Activated naive CD4-positive, alpha-beta T cell treated with anti-CD3 and anti-CD28 coated beads for 36 hours (primary cell): ENCODE results near the gene PTPRM. TPM values are rescaled to one million over a fixed set of nuclear protein-coding genes. Genes with fewer than 3 reads are reported as not detected.

Source experiments
- CTCF ChIA-PET: fragments of 350-600 bp; sonication (Branson Sonifier 250); formaldehyde crosslinking; loops from one replicate; lab custom pipeline; 2021; ENCODE audit warnings: antibody characterized with exemption; lab: Charles Lee
- DNase-seq: peaks from one replicate; pipeline ENCODE4 v3.0.0-alpha.2; 2020
- H3K27ac Mint-ChIP-seq: one replicate; pipeline ENCODE4 v1.8.0; 2021; ENCODE audit warnings: mild to moderate bottlenecking, mixed read lengths
- H3K27me3 Mint-ChIP-seq: one replicate; pipeline ENCODE4 v1.8.0; 2021; ENCODE audit warnings: low read depth, mixed read lengths
- H3K36me3 Mint-ChIP-seq: one replicate; pipeline ENCODE4 v1.8.0; 2021; ENCODE audit warnings: low read depth, mixed read lengths
- H3K4me1 Mint-ChIP-seq: one replicate; pipeline ENCODE4 v1.8.0; 2021; ENCODE audit warnings: low read depth, mixed read lengths
- H3K4me3 Mint-ChIP-seq: one replicate; pipeline ENCODE4 v1.8.0; 2021; ENCODE audit warnings: mild to moderate bottlenecking, moderate library complexity, mixed read lengths
- H3K9me3 Mint-ChIP-seq: one replicate; pipeline ENCODE4 v1.8.0; 2021; ENCODE audit warnings: mixed read lengths
- intact Hi-C: fragments of 100-400 bp; cut with micrococcal nuclease; formaldehyde crosslinking; loops from one replicate; pipeline ENCODE4 v1.15.1; 2023
- total RNA-seq, 2 experiments: library from RNA; stranded (reverse); gene quantifications; one replicate each; pipeline ENCODE4 v1.2.3, GENCODE V29; 2021

The PTPRM gene
- total RNA-seq, 2 experiments from 2014 or later: 4.3 to 6.1 TPM

- no peak for DNase-seq
- no peaks in the 10 kb centered on the region for H3K9me3 Mint-ChIP-seq
- intact Hi-C loops: no loop called here
- H3K36me3 Mint-ChIP-seq: no peaks in the 10 kb centered on the region
- no peaks in the 10 kb centered on the region for H3K4me1 Mint-ChIP-seq
- CTCF ChIA-PET: interaction anchor here (0.6 kb wide), 1 partner anchor 300 kb away, joined by 3 read pairs; no protein-coding TSS in a partner anchor
- H3K27me3 Mint-ChIP-seq: no peaks in the 10 kb centered on the region
- H3K4me3 Mint-ChIP-seq: no peak overlapping the region
- H3K27ac Mint-ChIP-seq: no peak overlapping the region
Observed at GRCh38 chr18:8299054-8299980, 732.2 kb downstream of the PTPRM start.

GRCh38 chr18:8300751-8301410, 733.8 kb downstream of the PTPRM start:
- Mint-ChIP-seq H3K36me3 (no peaks in the 10 kb centered on the region), H3K4me1 (no peaks in the 10 kb centered on the region), H3K27me3 (no peaks in the 10 kb centered on the region), H3K27ac (no peak overlapping the region), H3K4me3 (no peak overlapping the region), H3K9me3 (no peaks in the 10 kb centered on the region)
- CTCF ChIA-PET: no interaction called here
- DNase-seq: no peak
- intact Hi-C loops: loop anchor here (10.0 kb wide), 1 partner anchor 64 kb away; no protein-coding TSS in a partner anchor

GRCh38 chr18:8301427-8302172, 734.5 kb downstream of the PTPRM start:
- Mint-ChIP-seq H3K4me1 (no peaks in the 10 kb centered on the region), H3K27ac (no peak overlapping the region), H3K4me3 (no peak overlapping the region), H3K36me3 (no peaks in the 10 kb centered on the region), H3K27me3 (no peaks in the 10 kb centered on the region), H3K9me3 (no peaks in the 10 kb centered on the region)
- CTCF ChIA-PET: no interaction called here
- intact Hi-C loops: loop anchor here (10.0 kb wide), 1 partner anchor 63 kb away; no protein-coding TSS in a partner anchor
- no peak for DNase-seq

GRCh38 chr18:8303151-8303755, 736.1 kb downstream of the PTPRM start:
- Mint-ChIP-seq H3K4me3 (no peak overlapping the region), H3K27ac (no peak overlapping the region), H3K27me3 (no peaks in the 10 kb centered on the region), H3K9me3 (no peaks in the 10 kb centered on the region), H3K36me3 (no peaks in the 10 kb centered on the region), H3K4me1 (no peaks in the 10 kb centered on the region)
- no peak for DNase-seq
- intact Hi-C loops: loop anchor here (10.0 kb wide), 1 partner anchor 62 kb away; no protein-coding TSS in a partner anchor
- CTCF ChIA-PET: no interaction called here

- no peaks in the 10 kb centered on the region for H3K27me3 Mint-ChIP-seq
- no peaks in the 10 kb centered on the region for H3K36me3 Mint-ChIP-seq
- CTCF ChIA-PET: no interaction called here
- H3K4me3 Mint-ChIP-seq: no peak overlapping the region
- no peak for DNase-seq
- no peaks in the 10 kb centered on the region for H3K4me1 Mint-ChIP-seq
- intact Hi-C loops: loop anchor here (10.0 kb wide), 1 partner anchor 57 kb away; no protein-coding TSS in a partner anchor
- H3K27ac Mint-ChIP-seq: no peak overlapping the region
- H3K9me3 Mint-ChIP-seq: no peaks in the 10 kb centered on the region
Observed at GRCh38 chr18:8307960-8308359, 740.8 kb downstream of the PTPRM start.

- H3K4me1 Mint-ChIP-seq: no peaks in the 10 kb centered on the region
- no peak overlapping the region for H3K27ac Mint-ChIP-seq
- no peaks in the 10 kb centered on the region for H3K36me3 Mint-ChIP-seq
- no peak for DNase-seq
- H3K9me3 Mint-ChIP-seq: no peaks in the 10 kb centered on the region
- H3K4me3 Mint-ChIP-seq: no peak overlapping the region
- H3K27me3 Mint-ChIP-seq: no peaks in the 10 kb centered on the region
- intact Hi-C loops: no loop called here
- CTCF ChIA-PET: no interaction called here
Observed at GRCh38 chr18:8313043-8313442, 745.9 kb downstream of the PTPRM start.

- H3K27me3 Mint-ChIP-seq: no peaks in the 10 kb centered on the region
- CTCF ChIA-PET: no interaction called here
- no peak overlapping the region for H3K4me3 Mint-ChIP-seq
- no peaks in the 10 kb centered on the region for H3K36me3 Mint-ChIP-seq
- no peaks in the 10 kb centered on the region for H3K9me3 Mint-ChIP-seq
- intact Hi-C loops: no loop called here
- no peak overlapping the region for H3K27ac Mint-ChIP-seq
- DNase-seq: no peak
- H3K4me1 Mint-ChIP-seq: no peaks in the 10 kb centered on the region
Observed at GRCh38 chr18:8314124-8314523, 747.0 kb downstream of the PTPRM start.

GRCh38 chr18:8319798-8320489, 752.8 kb downstream of the PTPRM start:
- CTCF ChIA-PET: no interaction called here

GRCh38 chr18:8322486-8322885, 755.4 kb downstream of the PTPRM start:
- Mint-ChIP-seq H3K27ac (no peak overlapping the region), H3K4me1 (no peaks in the 10 kb centered on the region), H3K9me3 (no peaks in the 10 kb centered on the region), H3K4me3 (no peak overlapping the region), H3K27me3 (no peaks in the 10 kb centered on the region), H3K36me3 (no peaks in the 10 kb centered on the region)
- CTCF ChIA-PET: no interaction called here
- intact Hi-C loops: no loop called here
- no peak for DNase-seq

More at GRCh38 chr18:8319798-8320489, 752.8 kb downstream of the PTPRM start:
- Mint-ChIP-seq H3K27ac (no peak overlapping the region), H3K27me3 (no peaks in the 10 kb centered on the region), H3K4me1 (no peaks in the 10 kb centered on the region), H3K4me3 (no peak overlapping the region), H3K36me3 (no peaks in the 10 kb centered on the region), H3K9me3 (no peaks in the 10 kb centered on the region)
- DNase-seq: no peak
- intact Hi-C loops: no loop called here

GRCh38 chr18:8324343-8325065, 757.4 kb downstream of the PTPRM start:
- no peaks in the 10 kb centered on the region for H3K9me3 Mint-ChIP-seq
- no peaks in the 10 kb centered on the region for H3K4me1 Mint-ChIP-seq
- CTCF ChIA-PET: no interaction called here
- DNase-seq: no peak
- H3K4me3 Mint-ChIP-seq: no peak overlapping the region
- intact Hi-C loops: no loop called here
- H3K27ac Mint-ChIP-seq: no peak overlapping the region
- no peaks in the 10 kb centered on the region for H3K27me3 Mint-ChIP-seq
- no peaks in the 10 kb centered on the region for H3K36me3 Mint-ChIP-seq

- H3K9me3 Mint-ChIP-seq: no peaks in the 10 kb centered on the region
- intact Hi-C loops: no loop called here
- H3K27me3 Mint-ChIP-seq: no peaks in the 10 kb centered on the region
- H3K4me3 Mint-ChIP-seq: no peak overlapping the region
- no peaks in the 10 kb centered on the region for H3K4me1 Mint-ChIP-seq
- no peak overlapping the region for H3K27ac Mint-ChIP-seq
- CTCF ChIA-PET: no interaction called here
- no peak for DNase-seq
- H3K36me3 Mint-ChIP-seq: no peaks in the 10 kb centered on the region
Observed at GRCh38 chr18:8326763-8327394, 759.8 kb downstream of the PTPRM start.
